NCI-H2029 treated with DMSO at 0.1 percent for 48 hours (cell line): ENCODE measurements around the gene ENPEP.

Source experiments
- DNase-seq: peaks from one replicate; lab custom pipeline; 2025; lab: John Stamatoyannopoulos, UW

The ENPEP gene

DNA sequence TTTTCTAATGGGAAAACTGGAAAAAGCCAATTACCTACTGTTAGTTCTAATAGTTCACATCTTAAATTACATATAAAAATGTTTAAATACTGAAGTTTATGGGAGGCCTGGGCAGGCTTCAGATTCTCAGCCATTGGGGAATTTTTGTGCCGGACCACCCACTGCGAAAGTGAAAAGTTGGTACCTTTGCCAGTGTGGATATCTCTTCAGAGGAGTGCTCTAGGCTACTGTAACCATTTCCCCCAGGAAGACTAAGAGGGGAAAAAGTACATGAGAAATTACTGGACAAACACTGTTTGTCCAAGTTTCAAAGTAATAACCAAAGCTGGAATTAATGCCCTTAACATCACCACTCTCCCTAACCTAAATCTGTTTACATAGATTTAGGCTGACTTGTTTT is 126.1 kb downstream of the ENPEP start:
- no peak for DNase-seq

DNA sequence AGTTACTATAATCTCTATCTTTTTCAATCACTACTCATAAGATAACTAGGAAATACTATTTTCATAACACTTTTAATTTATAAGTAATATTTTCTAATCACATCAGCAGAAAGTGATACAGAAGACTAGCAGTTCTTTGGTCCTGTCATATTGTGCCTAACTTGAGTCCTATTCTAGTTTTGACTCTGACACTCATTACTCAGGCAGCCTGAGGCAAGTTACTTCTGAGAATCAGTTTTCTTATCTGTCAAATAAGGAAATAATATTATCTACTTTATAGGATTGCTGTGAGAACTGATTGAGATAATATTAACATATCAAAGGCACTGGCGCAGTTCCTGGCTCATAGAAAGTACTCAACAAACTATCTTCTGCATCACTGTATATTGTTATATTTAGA is 129.1 kb downstream of the ENPEP start:
- no peak for DNase-seq

DNA sequence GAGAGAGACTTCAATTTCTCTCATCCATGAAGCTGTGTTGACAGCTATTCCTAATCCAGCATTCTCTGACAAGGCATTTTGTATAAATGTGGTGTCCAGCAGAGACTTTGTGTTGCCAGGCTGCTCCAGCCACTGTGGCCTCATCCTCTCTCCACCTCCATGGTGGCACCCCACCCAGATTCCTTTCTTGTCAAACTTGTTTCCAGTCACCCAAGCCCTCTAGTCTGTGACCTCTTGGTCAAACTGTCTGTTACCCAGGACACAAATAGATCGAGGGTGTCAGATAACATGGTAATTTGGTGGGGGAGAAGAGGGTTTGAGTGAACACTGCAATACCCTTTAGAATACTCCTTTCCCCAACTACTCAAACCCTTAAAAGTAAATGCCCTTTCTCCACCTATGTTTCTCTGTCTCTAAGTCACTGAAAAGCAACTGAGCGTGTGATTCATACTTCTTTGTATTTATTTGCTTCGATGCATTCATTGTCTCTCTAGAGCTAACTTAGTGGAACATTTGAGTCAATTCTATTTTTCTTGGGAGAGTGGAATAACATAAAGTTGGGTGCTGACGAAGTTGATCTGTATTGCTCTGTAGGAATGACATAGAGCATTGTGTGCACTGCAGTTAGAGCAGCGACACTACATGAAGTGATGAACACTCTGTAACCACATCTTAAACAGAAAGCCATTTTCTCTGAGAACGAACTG is 133.2 kb downstream of the ENPEP start:
- no peak for DNase-seq

DNA sequence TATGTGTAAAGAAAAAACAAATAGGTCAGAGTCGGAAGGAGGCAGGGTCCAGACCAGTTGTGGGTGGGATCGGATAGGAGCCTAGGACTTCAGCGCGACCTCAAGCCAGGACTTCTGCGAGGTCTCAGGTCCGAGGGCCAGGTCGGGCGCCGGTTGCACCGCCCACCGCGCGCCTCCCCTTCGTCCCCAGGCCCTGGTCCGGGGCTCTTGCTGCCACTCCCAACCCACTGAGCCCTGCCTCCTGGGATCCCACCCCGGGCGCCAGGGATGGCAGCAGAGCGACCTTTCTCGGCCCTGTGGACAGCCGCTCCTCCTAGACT is 134.6 kb downstream of the ENPEP start:
- DNase-seq, result no peak

DNA sequence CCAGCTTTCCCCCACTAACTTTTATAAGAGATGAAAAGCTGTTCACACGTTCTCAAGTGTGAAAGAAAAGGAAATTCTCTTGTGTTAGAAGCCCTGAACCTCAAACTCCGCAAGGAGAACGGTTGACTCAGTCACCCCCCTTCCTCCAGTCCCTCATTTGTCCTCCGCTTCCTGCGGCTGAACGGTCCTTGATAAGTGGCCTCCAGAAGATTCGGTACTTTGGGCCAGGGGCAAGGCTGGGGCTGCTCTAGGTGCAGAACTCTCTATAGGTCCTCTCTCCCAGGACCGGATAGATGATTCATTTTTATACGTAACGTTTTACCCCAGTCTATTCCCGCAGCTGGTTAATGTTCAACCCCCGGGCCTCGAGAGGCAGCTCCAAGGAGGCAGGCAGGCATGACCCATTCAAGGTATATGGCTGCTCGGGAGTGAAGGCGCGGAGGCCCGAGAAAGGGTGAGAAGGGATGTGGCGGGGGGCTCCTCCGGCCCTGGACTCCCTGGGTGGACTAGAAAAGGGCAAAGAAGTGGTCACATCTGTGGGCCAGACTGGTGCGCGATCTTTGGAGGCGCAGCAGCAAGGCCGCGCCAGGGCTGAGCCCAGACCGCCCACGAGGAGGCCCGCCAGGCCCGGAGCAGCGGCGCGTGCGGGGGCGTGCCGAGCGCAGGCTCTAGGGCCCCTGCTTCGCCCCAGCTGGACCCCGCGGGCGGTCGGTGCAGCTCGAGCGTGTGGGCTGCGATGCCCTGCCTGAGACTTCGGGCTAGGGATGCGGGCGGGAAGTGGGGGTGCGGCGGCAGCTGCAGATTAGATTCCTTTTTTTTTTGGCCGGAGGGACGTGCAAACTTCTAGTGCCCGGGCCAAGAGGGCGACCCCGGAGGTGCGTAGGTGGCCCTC is 135.2 kb downstream of the ENPEP start:
- no peak for DNase-seq

DNA sequence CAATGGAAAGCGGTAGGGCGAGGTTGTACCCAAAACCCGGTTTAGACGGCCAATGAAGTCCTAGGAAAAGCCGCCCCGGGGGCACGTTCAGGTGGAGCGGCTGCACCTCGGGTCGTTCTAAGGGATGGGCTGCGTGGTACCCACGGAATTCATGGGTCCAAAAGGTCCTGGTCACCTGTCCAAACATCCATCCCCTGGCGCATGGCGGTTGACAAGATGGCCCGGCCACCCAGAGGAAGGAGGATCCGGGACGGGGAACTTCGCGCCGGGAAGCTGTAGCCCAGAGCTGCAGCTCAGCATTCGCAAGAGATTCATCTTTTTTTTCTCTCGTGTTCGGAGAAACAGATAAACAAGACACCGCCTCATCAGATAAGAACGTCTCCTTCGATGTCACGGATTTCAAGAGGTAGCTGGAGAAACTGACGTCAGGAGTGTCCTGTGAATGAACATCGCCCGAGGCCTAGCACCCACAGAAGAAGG is 136.1 kb downstream of the ENPEP start:
- DNase-seq, result no peak

DNA sequence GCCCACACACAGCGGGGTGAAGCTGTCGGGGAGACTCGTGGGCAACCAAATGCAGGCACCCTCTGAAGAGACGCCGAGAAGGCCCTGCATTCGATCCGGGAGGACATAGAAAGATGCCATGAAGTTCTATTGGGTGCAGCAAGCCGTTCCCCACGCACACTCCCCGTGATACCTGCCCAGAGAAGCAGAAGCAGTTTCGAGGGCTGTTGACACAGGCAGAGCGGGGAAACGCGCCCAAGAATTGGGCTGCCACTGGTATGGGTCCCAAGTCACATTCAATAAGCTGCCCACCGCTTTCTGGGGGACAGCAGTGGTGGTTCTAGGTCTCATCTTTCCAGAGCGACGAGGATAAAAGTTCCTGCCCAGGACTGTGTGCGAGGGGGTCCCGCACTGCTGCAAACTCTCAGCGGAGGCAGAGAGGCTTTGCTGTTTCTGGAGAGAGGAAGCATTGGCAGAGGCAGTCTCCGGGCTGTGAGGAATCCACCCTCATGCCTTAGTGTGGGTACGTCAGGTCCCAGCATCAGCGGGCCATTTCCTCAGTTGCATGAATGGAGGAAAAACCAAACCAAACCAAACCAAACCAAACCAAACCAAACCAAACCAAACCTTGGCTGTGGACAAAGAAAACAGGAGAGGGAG is 136.8 kb downstream of the ENPEP start:
- DNase-seq, result no peak

DNA sequence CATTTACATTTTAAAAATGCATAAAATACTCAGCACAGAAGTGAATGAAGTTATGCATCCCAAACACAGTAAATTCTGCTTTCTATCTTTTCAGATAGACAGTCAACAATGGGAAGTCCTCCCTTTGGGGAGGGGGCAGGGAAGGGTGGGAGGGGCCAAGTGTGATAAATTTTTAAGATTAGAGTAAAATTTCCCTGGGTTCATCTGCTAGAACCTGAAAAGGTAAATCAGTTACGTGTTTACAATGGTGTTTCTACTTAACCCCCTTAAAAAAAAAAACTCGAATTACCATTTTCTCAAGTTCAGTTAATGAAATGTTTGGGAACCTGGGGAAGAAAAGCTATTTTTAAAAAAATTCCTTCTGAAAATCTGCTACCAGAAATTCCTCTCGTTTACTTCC is 137.8 kb downstream of the ENPEP start:
- no peak for DNase-seq

DNA sequence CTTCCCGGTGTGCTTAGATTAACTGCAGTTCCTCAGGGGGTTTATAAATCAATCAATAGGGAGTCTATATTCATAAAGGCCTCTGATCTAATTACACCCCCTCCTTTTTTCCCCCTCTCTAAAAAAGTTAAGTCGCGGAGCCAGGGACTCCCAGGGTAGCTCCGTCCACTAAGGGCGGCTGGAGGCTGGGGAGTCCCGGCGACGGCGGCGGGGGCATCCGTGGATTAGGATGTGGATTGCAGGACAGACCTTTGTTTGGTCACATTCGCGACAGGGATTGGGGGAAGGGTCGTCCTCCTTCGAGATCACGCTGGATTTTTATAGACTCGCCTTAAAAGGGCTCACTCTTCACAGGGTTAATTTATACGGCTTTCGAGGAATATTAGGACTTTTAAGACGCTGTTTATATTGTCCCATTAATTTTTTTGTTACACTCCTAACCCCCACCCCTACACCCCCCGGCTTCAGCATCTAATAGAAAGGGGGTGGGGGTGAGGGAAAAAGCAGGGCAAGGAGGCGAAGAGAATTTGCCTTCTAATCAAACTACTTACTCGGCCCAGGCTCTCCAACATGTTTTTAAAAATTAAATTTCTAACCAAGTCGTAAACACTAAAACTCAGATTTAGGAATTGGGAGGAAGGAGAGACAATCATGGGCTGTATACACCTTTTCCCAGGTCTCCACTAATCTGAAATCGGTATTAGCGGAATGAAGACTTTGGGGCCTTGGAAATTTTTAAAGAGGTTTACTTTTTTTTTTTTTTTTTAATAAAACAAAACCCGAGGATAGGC is 138.4 kb downstream of the ENPEP start:
- DNase-seq, result no peak
